ENCODE data around the gene VIP. TPM values are rescaled to one million over a fixed set of nuclear protein-coding genes. Genes with fewer than 3 reads are reported as not detected.

Gene VIP
- total RNA-seq, 1 experiment from 2014 or later: not detected

Other genes with a start within 250 kb of the VIP start
- gene SYNE1, start 113.4 kb upstream of the VIP start, total RNA-seq (2014; rRNA removed): 11.6 and 16.7 TPM in 2 replicates
- gene MYCT1, start 52.9 kb upstream of the VIP start, total RNA-seq (2014; rRNA removed): 0.55 TPM in 1 of 2 replicates, not detected in the other
- gene FBXO5, start 232.2 kb downstream of the VIP start, total RNA-seq (2014; rRNA removed): 11.5 and 16.8 TPM in 2 replicates

Data from PC-3 (cell line).